Endothelial cell of umbilical vein (primary cell): ENCODE results near the gene LAMA5.

Experiments
- MYC ChIP-seq: IDR thresholded peaks from one replicate; pipeline ENCODE4 v1.6.1; 2011; ENCODE audit warnings: mild to moderate bottlenecking, low read depth, low read length
- TF ChIP-seq, protein P1 (sequence below), 2 donors: IDR thresholded peaks; 1 replicate in 1 of 2; 2 replicates in 1 of 2; pipeline ENCODE4 v1.5.1; 2011; ENCODE audit warnings: low read length in 2 of 2, mild to moderate bottlenecking in 2 of 2, moderate library complexity in 2 of 2, control low read depth in 1 of 2, inconsistent platforms in 1 of 2, low read depth in 1 of 2; ENCODE audit not compliant: insufficient read depth in 1 of 2; ENCODE audit errors: extremely low read depth in 1 of 2

DNA sequence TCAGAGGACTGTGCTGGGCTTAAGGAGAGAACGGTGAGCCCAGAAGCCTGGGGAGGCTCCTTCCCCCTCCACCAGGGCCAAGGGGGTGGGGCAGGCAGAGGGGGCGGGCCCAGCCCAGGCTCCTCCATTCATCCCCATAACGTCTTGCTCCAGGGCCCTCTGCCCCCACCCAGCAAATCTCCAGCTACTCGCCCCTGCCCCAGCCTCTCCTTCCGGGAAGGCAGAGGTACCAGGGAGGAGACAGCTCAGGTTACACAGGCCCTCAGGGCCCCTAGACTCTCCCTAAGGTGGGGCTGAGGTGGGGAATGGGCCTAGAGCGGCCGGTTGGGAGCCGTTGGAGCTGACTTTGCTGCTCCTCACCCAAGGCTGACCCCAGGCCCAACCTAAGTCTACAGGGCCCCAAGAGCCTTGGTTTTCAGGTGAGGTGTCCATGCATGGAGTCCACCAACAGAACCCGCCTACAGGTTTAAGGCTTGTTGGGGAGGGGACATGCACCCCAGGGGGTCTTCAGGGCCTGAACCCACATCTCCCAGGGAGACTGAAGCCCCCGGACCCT lies 1.2 kb downstream of the LAMA5 start:
- TF ChIP-seq, protein P1, sequence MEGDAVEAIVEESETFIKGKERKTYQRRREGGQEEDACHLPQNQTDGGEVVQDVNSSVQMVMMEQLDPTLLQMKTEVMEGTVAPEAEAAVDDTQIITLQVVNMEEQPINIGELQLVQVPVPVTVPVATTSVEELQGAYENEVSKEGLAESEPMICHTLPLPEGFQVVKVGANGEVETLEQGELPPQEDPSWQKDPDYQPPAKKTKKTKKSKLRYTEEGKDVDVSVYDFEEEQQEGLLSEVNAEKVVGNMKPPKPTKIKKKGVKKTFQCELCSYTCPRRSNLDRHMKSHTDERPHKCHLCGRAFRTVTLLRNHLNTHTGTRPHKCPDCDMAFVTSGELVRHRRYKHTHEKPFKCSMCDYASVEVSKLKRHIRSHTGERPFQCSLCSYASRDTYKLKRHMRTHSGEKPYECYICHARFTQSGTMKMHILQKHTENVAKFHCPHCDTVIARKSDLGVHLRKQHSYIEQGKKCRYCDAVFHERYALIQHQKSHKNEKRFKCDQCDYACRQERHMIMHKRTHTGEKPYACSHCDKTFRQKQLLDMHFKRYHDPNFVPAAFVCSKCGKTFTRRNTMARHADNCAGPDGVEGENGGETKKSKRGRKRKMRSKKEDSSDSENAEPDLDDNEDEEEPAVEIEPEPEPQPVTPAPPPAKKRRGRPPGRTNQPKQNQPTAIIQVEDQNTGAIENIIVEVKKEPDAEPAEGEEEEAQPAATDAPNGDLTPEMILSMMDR (IDR thresholded peaks at IDR 0.05; ENCODE audit: extremely low read depth in 1 of 2, insufficient read depth in 1 of 2, low read depth in 1 of 2, low read length in 2 of 2) = no peak
- no peak for TF ChIP-seq MYC
